GM12892 (cell line): Measurements from ENCODE around the gene C9orf153.

Experiments used
- POLR2A ChIP-seq: IDR thresholded peaks from 2 replicates; pipeline ENCODE4 v1.6.1; 2011; ENCODE audit warnings: low read depth, low read length, control low read depth
- POLR2AphosphoS5 ChIP-seq: IDR thresholded peaks from 2 replicates; pipeline ENCODE4 v1.6.1; 2011; ENCODE audit warnings: low read depth, low read length, control low read depth

DNA sequence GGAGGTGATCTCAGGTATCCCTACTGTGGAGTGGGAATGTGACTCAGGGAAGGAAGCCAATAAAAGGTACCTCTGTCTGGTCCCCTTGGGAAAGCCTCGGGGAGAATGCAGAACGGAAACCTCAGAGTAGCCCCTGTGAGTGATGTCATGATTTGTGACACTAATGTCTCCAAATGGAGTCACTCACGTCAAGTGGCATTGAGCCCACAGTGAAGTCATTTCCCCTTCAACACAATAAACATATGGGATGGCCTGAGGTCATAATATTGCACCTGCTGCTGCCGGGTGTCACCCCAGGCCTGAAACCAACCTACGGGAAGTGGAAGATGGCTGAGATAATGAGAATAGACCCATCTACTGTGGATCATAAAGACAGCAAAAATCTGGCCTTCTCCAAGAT lies 84.2 kb downstream of the C9orf153 start:
- no peak for TF ChIP-seq POLR2AphosphoS5
- no peak for TF ChIP-seq POLR2A
